IPS DF 4.7 (cell line): ENCODE results near the gene TMEM208.

Source experiments
- DNase-seq: peaks from one replicate; pipeline ENCODE4 v3.0.0-alpha.2; 2013; ENCODE audit warnings: low spot score; ENCODE audit errors: extremely low read depth

TMEM208 gene

GRCh38 chr16:67226804-67227566 lies at the start of gene TMEM208:
TSS of gene TMEM208 (plus strand) at chr16:67227130. CDS start at chr16:67227219, 89 bp downstream.
- peak; percentile 92 for DNase-seq

GRCh38 chr16:67177743-67178699 lies 48.9 kb upstream of the TMEM208 start:
- DNase-seq = no peak

GRCh38 chr16:67179421-67180080 lies 47.4 kb upstream of the TMEM208 start:
- no peak for DNase-seq

GRCh38 chr16:67180166-67180565 lies 46.8 kb upstream of the TMEM208 start:
- no peak for DNase-seq

- no peak for DNase-seq
Measured at GRCh38 chr16:67181346-67181745, 45.6 kb upstream of the TMEM208 start.

GRCh38 chr16:67182288-67182687 lies 44.6 kb upstream of the TMEM208 start:
- no peak for DNase-seq

GRCh38 chr16:67183284-67183626 lies 43.7 kb upstream of the TMEM208 start:
- DNase-seq = no peak

- DNase-seq = no peak
Measured at GRCh38 chr16:67183627-67184452, 43.1 kb upstream of the TMEM208 start, which contains the start of gene MATCAP1. TSS of gene MATCAP1 (minus strand) at chr16:67183963. CDS start at chr16:67180610, 3,353 bp downstream.

- DNase-seq = no peak
Measured at GRCh38 chr16:67184453-67184994, 42.4 kb upstream of the TMEM208 start.

GRCh38 chr16:67184995-67185650 lies 41.8 kb upstream of the TMEM208 start:
- no peak for DNase-seq

GRCh38 chr16:67185651-67186134 lies 41.2 kb upstream of the TMEM208 start:
- no peak for DNase-seq

GRCh38 chr16:67186550-67186950 lies 40.4 kb upstream of the TMEM208 start:
- no peak for DNase-seq

- DNase-seq = no peak
Measured at GRCh38 chr16:67187175-67187890, 39.6 kb upstream of the TMEM208 start.

- DNase-seq = no peak
Measured at GRCh38 chr16:67188323-67188722, 38.6 kb upstream of the TMEM208 start.

GRCh38 chr16:67188798-67189197 lies 38.1 kb upstream of the TMEM208 start:
- DNase-seq = no peak

- DNase-seq = no peak
Measured at GRCh38 chr16:67190041-67190440, 36.9 kb upstream of the TMEM208 start, which contains the start of gene EXOC3L1. TSS of gene EXOC3L1 (minus strand) at chr16:67190136. CDS start at chr16:67189676, 460 bp downstream.

- no peak for DNase-seq
Measured at GRCh38 chr16:67190448-67191399, 36.2 kb upstream of the TMEM208 start.
